ELF-1 (cell line): Measurements from ENCODE around the gene SMCR8.
A peak's percentile ranks its signal among the peaks of the same experiment; 100 is the strongest.
"Not testable (repeated sequence)": the region's sequence is repeated elsewhere in the genome, so short reads cannot be mapped to it uniquely, and the experiment has no call there.

Experiments
- DNase-seq: peaks from one replicate; pipeline ENCODE4 v3.0.0-alpha.2; 2016; ENCODE audit warnings: low read depth, low spot score

Gene SMCR8

GRCh38 chr17:18318771-18319450 is 3.8 kb downstream of the SMCR8 start:
- peak; percentile 34 for DNase-seq

- peak; percentile 80 for DNase-seq
Measured at GRCh38 chr17:18319604-18320256, 4.6 kb downstream of the SMCR8 start.

GRCh38 chr17:18320301-18320700 is 5.2 kb downstream of the SMCR8 start:
- no peak for DNase-seq

- no peak for DNase-seq
Measured at GRCh38 chr17:18321309-18321708, 6.2 kb downstream of the SMCR8 start.

GRCh38 chr17:18322522-18322921 is 7.4 kb downstream of the SMCR8 start:
- DNase-seq: no peak

- no peak for DNase-seq
Measured at GRCh38 chr17:18323007-18323406, 7.9 kb downstream of the SMCR8 start.

GRCh38 chr17:18323507-18324139 is 8.5 kb downstream of the SMCR8 start:
- DNase-seq: no peak

- no peak for DNase-seq
Measured at GRCh38 chr17:18324140-18325050, 9.3 kb downstream of the SMCR8 start.

- no peak for DNase-seq
Measured at GRCh38 chr17:18326039-18326438, 10.9 kb downstream of the SMCR8 start.

GRCh38 chr17:18326572-18326971 is 11.5 kb downstream of the SMCR8 start:
- DNase-seq: no peak

- no peak for DNase-seq
Measured at GRCh38 chr17:18327093-18327492, 12.0 kb downstream of the SMCR8 start.

- DNase-seq: no peak
Measured at GRCh38 chr17:18327556-18327955, 12.5 kb downstream of the SMCR8 start.

- no peak for DNase-seq
Measured at GRCh38 chr17:18328643-18329204, 13.6 kb downstream of the SMCR8 start.

- no peak for DNase-seq
Measured at GRCh38 chr17:18331879-18332278, 16.8 kb downstream of the SMCR8 start.

GRCh38 chr17:18332909-18333489 is 17.9 kb downstream of the SMCR8 start:
- DNase-seq: no peak

GRCh38 chr17:18338158-18338557 is 23.1 kb downstream of the SMCR8 start:
- DNase-seq: not testable (repeated sequence)

- DNase-seq: no peak
Measured at GRCh38 chr17:18339933-18340332, 24.8 kb downstream of the SMCR8 start.

GRCh38 chr17:18344021-18344420 is 28.9 kb downstream of the SMCR8 start:
- no peak for DNase-seq

GRCh38 chr17:18353541-18353940 is 38.4 kb downstream of the SMCR8 start:
- DNase-seq: no peak

GRCh38 chr17:18356624-18357023 is 41.5 kb downstream of the SMCR8 start:
- DNase-seq: no peak

- no peak for DNase-seq
Measured at GRCh38 chr17:18360518-18360917, 45.4 kb downstream of the SMCR8 start.
